ENCODE measurements around the gene MYL3.

The MYL3 gene

DNA sequence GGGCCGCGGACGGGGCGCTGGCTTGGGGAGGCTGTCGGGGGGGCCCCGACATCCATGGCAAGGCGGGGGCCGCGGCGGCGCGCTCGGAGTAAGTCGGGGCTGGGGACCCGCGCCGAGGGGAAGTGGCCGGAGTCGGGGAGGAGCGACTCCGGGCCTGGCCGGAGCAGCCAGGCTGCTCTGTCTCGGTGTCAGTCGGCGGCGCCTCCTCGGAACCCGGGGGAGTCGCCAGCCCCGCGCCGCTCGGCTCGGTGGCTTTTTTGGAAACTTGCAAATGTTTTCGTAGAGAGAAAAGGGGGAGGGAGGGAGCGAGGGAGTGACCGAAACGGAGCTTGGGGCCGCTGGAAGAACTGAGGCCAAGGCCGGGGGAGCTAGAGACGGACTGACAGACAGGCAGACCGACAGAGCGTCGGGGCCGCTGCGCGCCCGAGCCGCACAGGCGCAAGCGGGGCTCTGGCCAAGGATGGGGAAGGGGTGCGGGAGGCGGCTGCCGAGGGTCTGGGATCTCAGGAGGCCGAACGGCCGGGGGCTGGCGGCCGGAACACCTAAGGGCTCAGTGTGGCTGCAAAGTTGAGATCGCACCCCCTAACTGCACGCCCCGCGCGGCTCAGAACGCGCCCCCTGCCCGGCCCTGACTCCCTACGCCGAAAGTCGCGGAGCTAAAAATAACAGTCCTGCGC, 19.3 kb upstream of the MYL3 start:
- peak; percentile 38 for DNase-seq

DNA sequence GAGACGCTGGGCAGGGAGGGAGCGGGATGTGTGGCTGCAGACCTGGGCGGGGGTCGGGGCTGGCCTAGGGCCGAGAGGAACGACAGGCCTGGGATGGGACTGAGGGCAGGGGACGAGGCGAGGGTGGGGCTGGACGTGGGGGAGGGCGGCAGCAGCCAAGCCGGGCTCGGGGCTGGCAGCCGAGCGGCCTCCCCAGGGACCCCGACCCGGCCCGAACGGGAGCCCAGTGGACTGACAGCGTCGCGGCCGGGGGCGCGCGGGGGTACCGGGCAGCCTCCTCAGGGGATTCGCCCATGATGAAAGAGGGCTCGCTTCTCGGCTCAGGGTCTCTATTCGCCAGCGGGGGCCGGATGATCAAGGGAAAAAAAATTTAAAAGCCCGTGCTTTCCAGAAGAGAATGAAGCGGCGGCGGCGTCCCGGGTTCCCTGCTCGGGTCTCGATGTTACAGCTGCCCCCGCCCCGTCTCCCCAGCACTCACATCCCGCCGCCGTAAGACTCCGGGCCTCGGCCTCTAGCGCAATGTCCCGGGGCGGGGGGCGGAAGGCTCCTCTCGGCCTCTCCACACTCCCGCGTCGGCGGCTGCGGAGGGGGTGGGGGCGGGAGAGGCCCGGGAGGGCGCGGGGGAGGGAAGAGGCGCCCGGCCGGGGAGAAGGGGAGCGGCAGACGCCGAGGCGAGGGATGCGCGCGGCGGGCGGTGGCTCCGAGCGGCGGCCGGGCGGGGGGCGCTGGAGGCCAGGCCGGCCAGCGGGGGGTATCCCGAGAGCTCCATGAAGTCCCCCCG, 18.5 kb upstream of the MYL3 start:
- DNase-seq, result peak; percentile 54

DNA sequence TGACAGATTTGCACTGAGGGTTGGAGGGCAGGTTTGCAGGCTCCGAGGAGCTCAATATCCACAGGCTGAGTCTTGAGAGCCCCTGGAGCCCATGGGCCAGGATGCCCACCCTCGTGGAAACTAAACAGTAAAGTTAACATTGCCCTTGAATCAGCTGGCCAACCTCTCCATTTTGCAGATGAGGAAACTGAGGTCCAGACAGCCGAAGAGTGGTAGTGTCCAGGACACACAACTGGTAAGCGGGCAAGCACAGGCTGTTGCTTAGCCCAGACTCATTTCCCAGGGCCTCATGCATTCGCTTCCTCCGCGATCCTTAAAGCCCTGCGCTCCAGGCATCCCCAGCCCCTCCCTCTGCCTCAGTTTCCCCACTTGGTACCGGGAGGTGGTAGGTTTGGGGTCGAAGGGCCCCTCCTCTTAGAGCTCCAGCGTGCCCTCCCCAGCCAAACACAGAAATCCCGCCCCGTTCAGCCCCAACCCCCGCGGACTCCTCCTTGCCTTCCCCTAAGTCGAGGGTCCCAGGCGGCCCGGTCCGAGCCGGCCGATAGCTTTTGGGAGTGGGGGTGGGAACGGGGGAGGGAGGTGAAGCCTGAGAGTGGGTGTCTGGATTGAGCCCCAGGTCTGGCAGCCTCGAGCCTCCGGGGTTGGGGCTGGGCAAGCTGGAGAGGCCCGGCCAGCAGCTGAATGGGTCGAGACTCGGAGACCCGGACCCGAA, 17.8 kb upstream of the MYL3 start:
- no peak for DNase-seq

- DNase-seq, result no peak
Observed at GRCh38 chr3:46878781-46879436, 15.7 kb upstream of the MYL3 start.

DNA sequence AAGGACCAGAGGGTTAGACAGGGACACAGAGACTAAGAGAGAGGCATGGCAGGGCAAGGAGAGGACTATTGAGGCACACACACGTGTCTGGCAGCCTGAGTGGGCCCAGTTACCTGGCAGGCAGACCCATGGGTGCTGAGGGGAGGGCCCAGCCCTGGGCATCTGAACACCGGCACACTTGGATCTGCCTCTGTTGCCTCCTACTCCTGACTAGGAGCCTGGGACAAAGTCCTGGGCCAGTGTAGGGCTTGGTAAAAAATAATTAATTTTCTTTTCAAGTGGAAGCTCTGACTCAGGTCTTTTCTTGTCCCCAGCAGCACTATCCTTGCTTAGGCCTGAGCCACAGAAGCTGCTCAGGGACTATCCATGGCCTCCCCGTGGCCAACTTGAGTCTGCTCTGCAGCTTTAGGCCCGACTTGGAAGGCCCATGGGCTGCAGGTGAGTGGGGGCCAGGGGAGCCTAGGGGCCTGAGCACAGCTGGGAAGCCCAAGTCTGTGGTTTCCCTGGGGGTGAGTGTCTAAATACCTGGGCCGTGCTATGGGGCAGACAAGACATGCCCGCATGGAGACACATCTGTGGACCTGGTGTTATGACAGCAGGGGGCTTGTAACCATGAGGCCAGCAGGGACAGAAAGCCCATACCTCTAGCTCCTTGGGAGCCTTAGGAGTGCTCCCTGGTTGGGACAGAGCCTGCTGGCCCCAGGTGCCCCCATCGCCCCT, 14.3 kb upstream of the MYL3 start, which contains the start of gene PTH1R:
PTH1R (plus strand) TSS at position 316 of the 720 bp plus-strand sequence. CDS start 5,839 bp downstream, outside the sequence.
- DNase-seq, result no peak

- no peak for DNase-seq
Observed at GRCh38 chr3:46876313-46877300, 13.4 kb upstream of the MYL3 start.

DNA sequence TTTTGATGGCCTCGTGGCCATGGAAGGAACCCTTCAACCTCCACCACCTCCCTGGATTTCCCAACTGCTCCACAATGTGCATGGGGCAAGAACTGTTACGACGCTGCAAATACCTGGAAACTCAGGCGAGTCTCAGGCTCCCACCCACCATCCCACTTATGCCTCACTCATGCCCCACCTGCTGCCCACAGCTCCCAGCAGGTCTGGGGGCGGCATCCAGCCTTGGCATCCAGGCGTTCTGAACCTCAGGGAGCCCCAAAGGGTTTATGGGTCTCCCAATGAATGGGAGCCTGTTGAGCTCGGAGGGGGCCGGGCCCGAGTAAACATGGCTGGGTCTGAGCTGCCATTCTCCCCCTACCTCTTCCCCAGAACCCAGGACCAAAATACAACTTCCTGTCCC, 12.3 kb upstream of the MYL3 start:
- no peak for DNase-seq

- peak; percentile 46 for DNase-seq
Observed at GRCh38 chr3:46874430-46874829, 11.2 kb upstream of the MYL3 start.

- DNase-seq, result no peak
Observed at GRCh38 chr3:46873521-46873920, 10.3 kb upstream of the MYL3 start.

GRCh38 chr3:46871222-46871621, 8.0 kb upstream of the MYL3 start:
- DNase-seq, result no peak

DNA sequence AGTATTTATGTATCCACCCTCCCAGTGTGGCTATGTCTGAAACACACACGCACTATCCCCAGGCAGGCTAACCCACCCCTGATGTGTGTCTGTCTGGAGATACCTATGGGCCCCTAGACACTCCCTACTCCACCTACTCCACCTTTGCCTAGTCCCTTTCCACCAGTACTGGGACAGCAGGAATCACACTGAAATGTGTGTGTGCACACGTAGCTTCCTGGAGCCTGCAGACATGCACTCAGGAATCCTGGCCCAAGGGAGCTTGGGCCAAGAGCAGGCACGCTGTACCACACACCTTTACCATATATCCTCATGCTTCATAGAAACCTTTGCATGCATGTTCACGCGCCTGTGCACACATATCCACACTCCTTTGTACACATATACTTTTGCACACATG, 7.4 kb upstream of the MYL3 start:
- no peak for DNase-seq

GRCh38 chr3:46869440-46869839, 6.2 kb upstream of the MYL3 start:
- DNase-seq, result no peak

GRCh38 chr3:46868948-46869347, 5.7 kb upstream of the MYL3 start:
- DNase-seq, result no peak

GRCh38 chr3:46868287-46868686, 5.0 kb upstream of the MYL3 start:
- no peak for DNase-seq

- DNase-seq, result no peak
Observed at GRCh38 chr3:46867550-46867898, 4.3 kb upstream of the MYL3 start.

GRCh38 chr3:46866720-46867549, 3.7 kb upstream of the MYL3 start:
- peak; percentile 43 for DNase-seq

GRCh38 chr3:46866032-46866595, 2.9 kb upstream of the MYL3 start:
- DNase-seq, result no peak

DNA sequence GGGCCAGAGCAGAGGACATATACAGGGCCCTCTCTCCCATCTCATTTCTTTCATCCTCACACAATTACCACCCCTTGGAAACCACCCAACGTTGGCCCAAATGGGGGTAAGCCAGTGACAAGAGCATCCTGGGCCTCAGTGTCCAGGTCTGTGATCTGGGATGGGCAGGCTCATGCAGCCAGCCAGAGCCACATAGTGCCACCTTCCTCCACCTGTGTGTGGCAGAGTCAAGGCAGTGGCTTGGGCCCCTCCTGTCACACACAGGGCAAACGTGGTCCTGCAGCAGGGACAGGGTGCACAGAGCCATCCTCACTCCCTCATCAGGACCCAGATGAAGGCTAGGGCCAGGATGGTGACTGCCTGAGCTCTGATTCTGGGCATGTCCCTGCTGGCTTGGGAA, 2.3 kb upstream of the MYL3 start:
- no peak for DNase-seq

DNA sequence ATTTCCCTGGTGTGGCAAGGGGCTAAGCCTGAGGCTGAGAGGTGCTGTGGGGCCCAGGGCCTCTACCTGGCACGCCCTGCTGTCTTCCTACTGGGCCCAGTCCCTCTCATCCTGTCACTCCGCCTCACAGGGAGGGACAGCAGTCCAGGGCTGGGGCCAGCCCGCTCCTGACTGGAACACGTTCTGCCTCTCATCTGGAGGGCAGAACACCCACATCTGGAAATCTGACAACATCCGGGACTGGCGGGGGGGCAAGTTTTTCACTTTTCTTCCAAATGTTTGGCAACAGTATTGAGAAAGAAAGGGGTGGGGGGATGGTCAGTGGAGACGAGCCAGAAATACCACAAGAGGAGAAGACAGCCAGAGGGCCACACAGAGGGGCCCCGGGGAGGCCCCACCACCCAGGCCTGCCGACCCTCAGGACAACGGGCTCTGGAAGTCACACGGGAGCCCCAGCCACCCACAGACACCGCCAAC, 1.8 kb upstream of the MYL3 start:
- DNase-seq, result peak; percentile 51

Data from fibroblast of skin of right biceps (primary cell).